Endodermal cell (in vitro differentiated cells): Measurements from ENCODE around the gene SRSF4. TPM values are rescaled to one million over a fixed set of nuclear protein-coding genes. Genes with fewer than 3 reads are reported as not detected.

Source experiments
- DNase-seq: peaks from one replicate; pipeline ENCODE4 v3.0.0-alpha.2; 2017
- H3K27ac ChIP-seq: 2 replicates; pipeline ENCODE4 v1.5.1; 2013; ENCODE audit warnings: mild to moderate bottlenecking, low read depth, low read length, moderate library complexity
- H3K27me3 ChIP-seq: 2 replicates; pipeline ENCODE4 v1.6.1; 2013; ENCODE audit warnings: mild to moderate bottlenecking, low read length, moderate library complexity; ENCODE audit not compliant: insufficient read depth, control insufficient read depth, poor library complexity, severe bottlenecking
- H3K36me3 ChIP-seq: 2 replicates; pipeline ENCODE4 v1.7.0; 2013; ENCODE audit warnings: mild to moderate bottlenecking, low read length, moderate library complexity; ENCODE audit not compliant: control insufficient read depth, insufficient read depth
- H3K4me1 ChIP-seq: one replicate; pipeline ENCODE4 v1.7.0; 2013; ENCODE audit warnings: low read length; ENCODE audit not compliant: control insufficient read depth, insufficient read depth
- H3K4me3 ChIP-seq: 2 replicates; pipeline ENCODE4 v1.5.1; 2013; ENCODE audit warnings: mild to moderate bottlenecking, low read length, moderate library complexity
- H3K9ac ChIP-seq: 2 replicates; pipeline ENCODE4 v1.6.1; 2013; ENCODE audit warnings: mild to moderate bottlenecking, low read length, moderate library complexity; ENCODE audit not compliant: poor library complexity, severe bottlenecking; ENCODE audit errors: extremely low read depth
- H3K9me3 ChIP-seq: 2 replicates; pipeline ENCODE4 v1.6.1; 2013; ENCODE audit warnings: mild to moderate bottlenecking, low read length, moderate library complexity; ENCODE audit not compliant: control insufficient read depth
- H3K27ac Mint-ChIP-seq: 2 replicates; pipeline ENCODE4 v1.8.0; 2020; ENCODE audit warnings: mixed read lengths
- H3K27me3 Mint-ChIP-seq: 2 replicates; pipeline ENCODE4 v1.8.0; 2021; ENCODE audit warnings: mild to moderate bottlenecking, mixed read lengths; ENCODE audit not compliant: insufficient read depth
- H3K36me3 Mint-ChIP-seq: 2 replicates; pipeline ENCODE4 v1.8.0; 2020; ENCODE audit warnings: low read depth, mixed read lengths
- H3K4me1 Mint-ChIP-seq: 2 replicates; pipeline ENCODE4 v1.8.0; 2020; ENCODE audit warnings: mixed read lengths
- H3K4me3 Mint-ChIP-seq: 2 replicates; pipeline ENCODE4 v1.8.0; 2020; ENCODE audit warnings: mild to moderate bottlenecking, moderate library complexity, mixed read lengths
- H3K9me3 Mint-ChIP-seq: 2 replicates; pipeline ENCODE4 v1.8.0; 2020; ENCODE audit warnings: mild to moderate bottlenecking, mixed read lengths
- WGBS, 2 experiments: methylation state at CpG; one replicate each; pipeline versions ENCODE4 v1.1.5 to v1.1.7; 2013; ENCODE audit warnings: missing lambda C conversion rate in 2 of 2, mixed read lengths in 1 of 2; ENCODE audit not compliant: insufficient coverage in 1 of 2, insufficient read length in 1 of 2; 5-methylcytosine and 5-hydroxymethylcytosine counted together
- total RNA-seq, 2 donors: library from RNA; stranded (reverse); fragmentation: NEBNext Ultra II Directional in 1 of 2; extraction: Animal tissue kit (Norgen Biotek cat#: 25700) in 1 of 2; gene quantifications; 2 replicates in 1 of 2; 3 replicates in 1 of 2; pipeline ENCODE4 v1.2.1, GENCODE V29; 2021
- TF ChIP-seq, protein P1 (sequence below): fragments of 200-600 bp; sonication (generic); conservative IDR thresholded peaks from 2 replicates; pipeline ENCODE4 v1.5.0; 2021; ENCODE audit warnings: antibody characterized with exemption, mild to moderate bottlenecking

SRSF4 gene
- total RNA-seq, 2 donors from 2014 or later, result 89.1 to 107 TPM

DNA sequence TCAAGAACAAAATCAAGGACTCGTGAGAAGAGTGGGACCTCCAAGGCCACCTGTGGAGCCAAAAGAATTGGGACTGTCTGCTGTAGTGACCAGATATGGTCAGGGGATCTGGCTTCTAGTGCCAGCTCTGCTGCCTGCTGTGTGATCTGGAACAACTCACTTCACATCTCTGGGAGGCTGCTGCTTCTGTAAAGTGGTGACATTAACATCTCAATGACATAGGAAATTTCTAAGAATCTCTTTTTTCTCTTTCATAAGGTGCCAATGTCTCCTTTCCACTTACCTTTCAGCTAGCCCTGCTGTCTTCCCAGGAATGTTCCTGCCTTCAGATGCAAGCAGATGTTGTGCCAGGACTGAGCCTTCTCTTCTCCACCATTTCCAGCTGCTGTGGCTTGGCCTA, 5.0 kb upstream of the SRSF4 start:
- Histone ChIP-seq H3K9me3 (no peaks in the 10 kb centered on the region), H3K27ac (no peak overlapping the region), H3K4me3 (no peak overlapping the region), H3K9ac (no peak overlapping the region), H3K4me1 (no peaks in the 10 kb centered on the region), H3K27me3 (no peaks in the 10 kb centered on the region), H3K36me3 (no peaks in the 10 kb centered on the region)
- peak overlapping the region; percentile 14 for H3K27ac Mint-ChIP-seq
- H3K4me3 Mint-ChIP-seq, result no peak overlapping the region
- peaks cover 3% of the 10 kb centered on the region for H3K4me1 Mint-ChIP-seq
- 67 to 70% methylated on average over 1 of the region's 1 CpG for WGBS, 2 experiments
- DNase-seq, result peak; percentile 88
- H3K36me3 Mint-ChIP-seq, result peaks cover 8% of the 10 kb centered on the region
- TF ChIP-seq, protein P1, sequence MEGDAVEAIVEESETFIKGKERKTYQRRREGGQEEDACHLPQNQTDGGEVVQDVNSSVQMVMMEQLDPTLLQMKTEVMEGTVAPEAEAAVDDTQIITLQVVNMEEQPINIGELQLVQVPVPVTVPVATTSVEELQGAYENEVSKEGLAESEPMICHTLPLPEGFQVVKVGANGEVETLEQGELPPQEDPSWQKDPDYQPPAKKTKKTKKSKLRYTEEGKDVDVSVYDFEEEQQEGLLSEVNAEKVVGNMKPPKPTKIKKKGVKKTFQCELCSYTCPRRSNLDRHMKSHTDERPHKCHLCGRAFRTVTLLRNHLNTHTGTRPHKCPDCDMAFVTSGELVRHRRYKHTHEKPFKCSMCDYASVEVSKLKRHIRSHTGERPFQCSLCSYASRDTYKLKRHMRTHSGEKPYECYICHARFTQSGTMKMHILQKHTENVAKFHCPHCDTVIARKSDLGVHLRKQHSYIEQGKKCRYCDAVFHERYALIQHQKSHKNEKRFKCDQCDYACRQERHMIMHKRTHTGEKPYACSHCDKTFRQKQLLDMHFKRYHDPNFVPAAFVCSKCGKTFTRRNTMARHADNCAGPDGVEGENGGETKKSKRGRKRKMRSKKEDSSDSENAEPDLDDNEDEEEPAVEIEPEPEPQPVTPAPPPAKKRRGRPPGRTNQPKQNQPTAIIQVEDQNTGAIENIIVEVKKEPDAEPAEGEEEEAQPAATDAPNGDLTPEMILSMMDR, result no peak
- no peaks in the 10 kb centered on the region for H3K27me3 Mint-ChIP-seq
- H3K9me3 Mint-ChIP-seq, result peaks cover 5% of the 10 kb centered on the region

DNA sequence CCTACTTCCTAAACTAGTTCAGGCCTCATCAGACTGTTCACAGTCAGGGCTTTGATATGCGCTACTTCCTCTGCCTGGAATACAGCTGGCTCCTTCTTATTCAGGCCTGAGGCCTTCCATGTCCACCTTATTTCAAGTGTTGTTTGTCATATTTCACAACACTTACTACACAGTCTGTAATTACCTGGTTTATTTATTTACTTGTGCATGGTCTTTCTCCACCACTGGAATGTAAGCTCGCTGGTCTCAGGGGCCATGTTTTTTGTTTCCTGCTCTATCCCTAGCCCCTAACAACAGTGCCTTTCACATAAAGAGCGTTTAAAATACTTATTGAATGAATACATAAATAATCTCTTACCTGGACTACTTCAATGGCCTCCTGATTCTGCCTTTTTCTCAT, 4.6 kb upstream of the SRSF4 start:
- WGBS, 2 experiments, result 80 to 85% methylated on average over 2 to 3 of the region's 3 CpGs
- Histone ChIP-seq H3K4me3 (no peak overlapping the region), H3K9me3 (no peaks in the 10 kb centered on the region), H3K27ac (no peak overlapping the region), H3K9ac (no peak overlapping the region), H3K36me3 (no peaks in the 10 kb centered on the region), H3K4me1 (no peaks in the 10 kb centered on the region), H3K27me3 (no peaks in the 10 kb centered on the region)
- H3K27me3 Mint-ChIP-seq, result no peaks in the 10 kb centered on the region
- DNase-seq, result no peak
- H3K4me3 Mint-ChIP-seq, result no peak overlapping the region
- H3K4me1 Mint-ChIP-seq, result peaks cover 3% of the 10 kb centered on the region
- TF ChIP-seq, protein P1, result no peak
- peaks cover 5% of the 10 kb centered on the region for H3K9me3 Mint-ChIP-seq
- peaks cover 5% of the 10 kb centered on the region for H3K36me3 Mint-ChIP-seq
- peak overlapping the region; percentile 14 for H3K27ac Mint-ChIP-seq

DNA sequence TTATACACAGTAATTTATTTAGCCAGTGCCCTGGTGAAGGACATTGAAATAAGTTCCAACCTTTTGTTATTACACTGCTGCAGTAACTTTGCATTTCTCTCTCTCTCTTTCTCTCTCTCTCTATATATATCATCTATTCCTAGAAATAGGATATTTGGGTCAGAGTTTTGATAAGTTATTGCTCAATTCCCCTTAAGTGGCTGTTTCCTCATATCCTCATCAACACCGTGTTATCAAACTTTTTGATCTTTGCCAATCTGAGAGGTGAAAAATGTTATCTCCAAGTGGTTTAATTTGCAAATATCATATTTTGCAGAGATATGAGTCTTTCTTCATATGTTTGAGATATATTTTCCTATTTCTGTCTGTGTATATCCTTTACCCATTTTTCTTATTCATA, 1.6 kb upstream of the SRSF4 start:
- Histone ChIP-seq H3K27ac (no peak overlapping the region), H3K9me3 (no peaks in the 10 kb centered on the region), H3K9ac (no peak overlapping the region), H3K36me3 (peaks cover 15% of the 10 kb centered on the region), H3K4me1 (no peaks in the 10 kb centered on the region), H3K27me3 (no peaks in the 10 kb centered on the region), H3K4me3 (no peak overlapping the region)
- H3K9me3 Mint-ChIP-seq, result no peaks in the 10 kb centered on the region
- no peak overlapping the region for H3K27ac Mint-ChIP-seq
- DNase-seq, result no peak
- no peaks in the 10 kb centered on the region for H3K27me3 Mint-ChIP-seq
- TF ChIP-seq, protein P1, result no peak
- 80% methylated on average over 1 of the region's 1 CpG; no CpG with 5 or more reads in 1 of the 2 experiments for WGBS, 2 experiments
- H3K36me3 Mint-ChIP-seq, result peaks cover 15% of the 10 kb centered on the region
- H3K4me3 Mint-ChIP-seq, result no peak overlapping the region
- peaks cover 22% of the 10 kb centered on the region for H3K4me1 Mint-ChIP-seq
